Measurements from ENCODE around the gene FGD4.
A peak's percentile ranks its signal among the peaks of the same experiment; 100 is the strongest.

The FGD4 gene

GRCh38 chr12:32497864-32498263 lies 98.5 kb downstream of the FGD4 start:
- H3K79me2 ChIP-seq = peaks cover 14% of the 10 kb centered on the region
- H3K4me1 ChIP-seq = peaks cover 31% of the 10 kb centered on the region
- H3K4me2 ChIP-seq (ENCODE audit: low read length) = no peak overlapping the region
- no peak overlapping the region for H3K4me3 ChIP-seq (ENCODE audit: low read depth, low read length)
- no peak for TF ChIP-seq CTCF (IDR thresholded peaks at IDR 0.05)
- no peaks in the 10 kb centered on the region for H3K36me3 ChIP-seq (ENCODE audit: control insufficient read depth, insufficient read depth, low read length)
- no peak overlapping the region for H2AFZ ChIP-seq
- no peak overlapping the region for H3K9ac ChIP-seq
- no peak overlapping the region for H3K27ac ChIP-seq
- H3K27me3 ChIP-seq (ENCODE audit: control insufficient read depth, insufficient read depth, low read length) = no peaks in the 10 kb centered on the region
- H3K9me3 ChIP-seq (ENCODE audit: control insufficient read depth, low read length) = no peaks in the 10 kb centered on the region

- peaks cover 26% of the 10 kb centered on the region for H3K4me1 ChIP-seq
- TF ChIP-seq CTCF (IDR thresholded peaks at IDR 0.05) = no peak
- H3K9me3 ChIP-seq (ENCODE audit: control insufficient read depth, low read length) = no peaks in the 10 kb centered on the region
- H3K27me3 ChIP-seq (ENCODE audit: control insufficient read depth, insufficient read depth, low read length) = no peaks in the 10 kb centered on the region
- no peaks in the 10 kb centered on the region for H3K36me3 ChIP-seq (ENCODE audit: control insufficient read depth, insufficient read depth, low read length)
- no peak overlapping the region for H3K9ac ChIP-seq
- H3K79me2 ChIP-seq = peaks cover 18% of the 10 kb centered on the region
- no peak overlapping the region for H3K27ac ChIP-seq
- H3K4me3 ChIP-seq (ENCODE audit: low read depth, low read length) = no peak overlapping the region
- H3K4me2 ChIP-seq (ENCODE audit: low read length) = no peak overlapping the region
- no peak overlapping the region for H2AFZ ChIP-seq
These were observed 99.7 kb downstream of the FGD4 start for GRCh38 chr12:32499048-32499447.

- Histone ChIP-seq H3K4me3 (ENCODE audit: low read depth, low read length) (peak overlapping the region; percentile 21), H3K9ac (no peak overlapping the region)
These were observed 102.5 kb downstream of the FGD4 start for GRCh38 chr12:32501835-32502333.

GRCh38 chr12:32502693-32503502 lies 103.5 kb downstream of the FGD4 start:
- Histone ChIP-seq H3K9ac (no peak overlapping the region), H3K79me2 (peaks cover 40% of the 10 kb centered on the region), H2AFZ (peak overlapping the region; percentile 48), H3K4me1 (peaks cover 21% of the 10 kb centered on the region), H3K9me3 (ENCODE audit: control insufficient read depth, low read length) (no peaks in the 10 kb centered on the region), H3K36me3 (ENCODE audit: control insufficient read depth, insufficient read depth, low read length) (no peaks in the 10 kb centered on the region), H3K27ac (peak overlapping the region; percentile 1), H3K4me3 (ENCODE audit: low read depth, low read length) (peak overlapping the region; percentile 21), H3K4me2 (ENCODE audit: low read length) (peak overlapping the region; percentile 52), H3K27me3 (ENCODE audit: control insufficient read depth, insufficient read depth, low read length) (no peaks in the 10 kb centered on the region)
- TF ChIP-seq CTCF (IDR thresholded peaks at IDR 0.05) = no peak

More at GRCh38 chr12:32501835-32502333, 102.5 kb downstream of the FGD4 start:
- Histone ChIP-seq H2AFZ (peak overlapping the region; percentile 48), H3K9me3 (ENCODE audit: control insufficient read depth, low read length) (no peaks in the 10 kb centered on the region), H3K36me3 (ENCODE audit: control insufficient read depth, insufficient read depth, low read length) (no peaks in the 10 kb centered on the region), H3K27me3 (ENCODE audit: control insufficient read depth, insufficient read depth, low read length) (no peaks in the 10 kb centered on the region), H3K79me2 (peaks cover 37% of the 10 kb centered on the region), H3K27ac (peak overlapping the region; percentile 1), H3K4me2 (ENCODE audit: low read length) (peak overlapping the region; percentile 52), H3K4me1 (peaks cover 21% of the 10 kb centered on the region)
- TF ChIP-seq CTCF (IDR thresholded peaks at IDR 0.05) = no peak

Measured in parathyroid adenoma (tissue), 2 donors.